Pulmonary artery endothelial cell (primary cell): Measurements from ENCODE around the gene CIART. TPM values are rescaled to one million over a fixed set of nuclear protein-coding genes. Genes with fewer than 3 reads are reported as not detected.
"Not testable (repeated sequence)": the region's sequence is repeated elsewhere in the genome, so short reads cannot be mapped to it uniquely, and the experiment has no call there.

Experiments
- DNase-seq: peaks from one replicate; pipeline ENCODE4 v3.0.0-alpha.2; 2011; ENCODE audit warnings: low read depth, low spot score
- total RNA-seq: library from RNA; depleted of rRNA; stranded (reverse); fragments of >200 nt; gene quantifications from 2 replicates; pipeline ENCODE4 v1.2.3, GENCODE V29; 2014

Gene CIART
- total RNA-seq, 1 donor from 2014 or later = 0.86 TPM

DNA sequence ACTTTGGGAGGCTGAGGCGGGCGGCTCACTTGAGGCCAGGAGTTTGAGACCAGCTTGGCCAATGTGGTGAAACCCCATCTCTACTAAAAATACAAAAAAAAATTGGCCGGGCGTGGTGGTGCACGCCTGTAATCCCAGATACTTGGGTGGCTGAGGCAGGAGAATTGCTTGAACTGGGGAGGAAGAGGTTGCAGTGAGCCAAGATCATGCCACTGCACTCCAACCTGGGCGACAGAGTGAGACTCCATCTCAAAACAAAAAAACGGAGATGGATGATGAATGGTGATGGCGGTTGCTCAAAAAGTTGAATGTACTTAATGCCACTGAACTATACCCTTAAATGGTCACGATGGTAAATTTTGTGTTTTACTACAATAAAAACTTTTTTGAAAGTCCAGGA is 26.2 kb downstream of the CIART start:
- DNase-seq = not testable (repeated sequence)

DNA sequence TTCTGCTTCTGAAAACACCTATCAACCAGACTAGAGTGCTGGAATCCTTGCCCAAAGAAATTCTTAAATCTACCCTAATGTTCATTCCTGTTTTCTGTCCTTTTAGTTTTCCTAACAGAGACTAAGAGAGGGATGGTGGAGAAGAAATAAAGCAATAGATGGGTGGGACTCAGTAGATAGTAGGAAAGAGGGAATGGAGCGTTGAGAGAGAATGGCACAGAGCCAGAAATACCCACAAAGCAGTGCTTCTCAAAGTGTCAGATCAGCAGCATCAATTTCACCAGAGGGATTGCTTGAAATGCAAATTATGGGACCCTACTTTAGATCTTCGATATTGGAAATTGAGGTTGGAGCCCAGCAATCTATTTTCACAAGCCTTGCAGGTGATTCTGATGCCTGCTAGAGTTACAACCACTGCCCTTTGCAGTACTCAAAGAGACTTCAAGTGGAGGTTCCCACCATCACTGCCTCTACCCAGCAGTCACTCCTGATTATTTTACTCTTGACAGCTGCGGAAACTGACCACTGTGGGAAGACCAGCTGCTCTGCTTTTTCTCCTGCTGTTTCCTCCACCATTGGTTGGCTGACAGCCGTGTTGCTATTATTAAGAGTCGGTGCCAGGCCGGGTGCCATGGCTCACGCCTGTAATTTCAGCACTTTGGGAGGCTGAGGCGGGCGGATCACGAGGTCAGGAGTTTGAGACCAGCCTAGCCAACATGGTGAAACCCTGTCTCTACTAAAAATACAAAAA is 27.6 kb downstream of the CIART start:
- no peak for DNase-seq

DNA sequence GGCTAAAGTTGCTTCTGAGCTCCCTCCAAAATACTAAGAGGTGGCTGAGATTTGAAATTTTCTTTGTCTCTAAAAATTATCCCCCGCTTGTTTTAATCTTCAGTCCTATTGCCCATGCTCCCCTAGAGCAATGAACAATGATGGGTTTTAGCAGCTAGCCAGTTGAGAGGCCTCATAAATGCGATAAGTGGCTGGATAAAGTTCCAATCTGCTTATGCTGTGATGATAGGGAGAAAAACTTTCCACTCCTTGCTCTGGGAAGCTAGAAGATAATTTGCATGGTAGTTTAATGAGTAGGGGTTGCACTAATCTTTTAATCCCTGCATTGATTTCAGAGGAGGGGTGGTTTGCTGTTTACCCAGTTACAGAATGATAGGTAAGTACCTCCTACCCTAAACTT is 29.4 kb downstream of the CIART start:
- no peak for DNase-seq

- not testable (repeated sequence) for DNase-seq
Measured at GRCh38 chr1:150314691-150315090, 32.3 kb downstream of the CIART start.

GRCh38 chr1:150320667-150320978 is 38.3 kb downstream of the CIART start:
- no peak for DNase-seq

DNA sequence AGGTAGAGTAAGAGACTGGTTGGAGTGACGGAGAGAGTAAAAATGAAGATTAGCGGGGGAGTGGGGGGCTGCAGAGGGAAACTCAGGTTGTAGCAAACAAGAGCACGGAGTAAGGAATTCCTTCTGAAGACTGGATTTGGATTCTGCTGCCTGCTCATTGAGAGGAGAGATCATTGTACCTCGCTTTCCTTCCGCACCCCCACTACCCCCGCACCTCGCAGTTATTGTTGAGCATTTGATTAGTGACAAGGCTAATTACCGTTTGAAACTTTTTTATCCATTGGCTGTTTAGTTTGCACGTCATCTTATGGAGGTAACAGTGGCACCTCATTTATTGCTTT is 39.4 kb downstream of the CIART start:
- no peak for DNase-seq

GRCh38 chr1:150322310-150322709 is 40.0 kb downstream of the CIART start:
- DNase-seq = no peak

- DNase-seq = no peak
Measured at GRCh38 chr1:150332651-150333290, 50.4 kb downstream of the CIART start.

Other genes starting within 250 kb of the CIART start
- 21.2 and 34.1 TPM in 2 replicates for gene VPS45, start 214.8 kb upstream of the CIART start, total RNA-seq
- gene PLEKHO1, start 132.6 kb upstream of the CIART start, total RNA-seq = 57.7 and 59.5 TPM in 2 replicates
- gene ANP32E, start 46.4 kb upstream of the CIART start, total RNA-seq = 34.8 and 43.5 TPM in 2 replicates
- gene CA14, start 24.8 kb upstream of the CIART start, total RNA-seq = not detected in 2 replicates
- gene APH1A, start 13.5 kb upstream of the CIART start, total RNA-seq = 162 and 165 TPM in 2 replicates
- gene C1orf54, start 9.8 kb upstream of the CIART start, total RNA-seq = 32.8 and 94.0 TPM in 2 replicates
- gene MRPS21, start 11.3 kb downstream of the CIART start, total RNA-seq = 49.0 and 60.9 TPM in 2 replicates
- 33.0 and 56.2 TPM in 2 replicates for gene PRPF3, start 39.0 kb downstream of the CIART start, total RNA-seq
- 6.5 and 7.8 TPM in 2 replicates for gene RPRD2, start 81.6 kb downstream of the CIART start, total RNA-seq
- 14.4 and 36.2 TPM in 2 replicates for gene TARS2, start 204.9 kb downstream of the CIART start, total RNA-seq
- gene ECM1, start 225.6 kb downstream of the CIART start, total RNA-seq = 0.35 and 0.46 TPM in 2 replicates
- 0.20 TPM in 1 of 2 replicates, not detected in the other for gene FALEC, start 233.2 kb downstream of the CIART start, total RNA-seq